OCI-LY3 (cell line): ENCODE data around the gene GAA.
A peak's percentile ranks its signal among the peaks of the same experiment; 100 is the strongest.

Experiments used
- H2AFZ ChIP-seq: fragments of 200-600, 300-600 bp; shearing (Covaris generic); 2 replicates; pipeline ENCODE4 v1.6.0; 2014; ENCODE audit warnings: antibody characterized with exemption, low read depth, low read length
- H3K27ac ChIP-seq: fragments of 200-600, 300-600 bp; sonication (generic); 2 replicates; pipeline ENCODE4 v1.5.1; 2014; ENCODE audit warnings: mild to moderate bottlenecking, low read length, moderate library complexity, mixed read lengths
- H3K27me3 ChIP-seq: fragments of 200-600, 300-600 bp; sonication (generic); 2 replicates; pipeline ENCODE4 v1.6.1; 2014; ENCODE audit warnings: low read depth, low read length, mixed read lengths
- H3K36me3 ChIP-seq: fragments of 200-600, 300-600 bp; sonication (generic); replicated peaks from 2 replicates; pipeline ENCODE3; 2014; ENCODE audit warnings: low read depth, low read length, mixed read lengths
- H3K4me1 ChIP-seq: fragments of 300-600, 200-600 bp; sonication (generic); 2 replicates; pipeline ENCODE4 v1.6.1; 2014; ENCODE audit warnings: low read length, mixed read lengths
- H3K4me2 ChIP-seq: fragments of 200-600, 300-600 bp; sonication (generic); 2 replicates; pipeline ENCODE4 v1.6.1; 2014; ENCODE audit warnings: low read length, mixed read lengths
- H3K4me3 ChIP-seq: fragments of 300-600, 200-600 bp; sonication (generic); 2 replicates; pipeline ENCODE4 v1.5.1; 2014; ENCODE audit warnings: antibody characterized with exemption, mild to moderate bottlenecking, low read length, moderate library complexity
- H3K79me2 ChIP-seq: fragments of 300-600, 200-600 bp; shearing (Covaris generic); 2 replicates; pipeline ENCODE4 v1.6.1; 2014; ENCODE audit warnings: mild to moderate bottlenecking, low read length, mixed read lengths
- H3K9ac ChIP-seq: fragments of 300-600, 200-600 bp; shearing (Covaris generic); 2 replicates; pipeline ENCODE4 v1.6.0; 2014; ENCODE audit warnings: mild to moderate bottlenecking, low read length, moderate library complexity
- H3K9me3 ChIP-seq: fragments of 200-600, 300-600 bp; shearing (Covaris generic); 2 replicates; pipeline ENCODE4 v1.6.1; 2014; ENCODE audit warnings: low read length, mixed read lengths; ENCODE audit not compliant: insufficient read depth
- H4K20me1 ChIP-seq: fragments of 200-600, 300-600 bp; sonication (generic); 2 replicates; pipeline ENCODE4 v1.6.1; 2016; ENCODE audit warnings: low read length, mixed read lengths; ENCODE audit not compliant: insufficient read depth
- EZH2phosphoT487 ChIP-seq: fragments of 200-600 bp; shearing (Covaris generic); IDR thresholded peaks from 2 replicates; pipeline ENCODE4 v1.6.1; 2018; ENCODE audit warnings: antibody characterized with exemption, mixed run types, low read depth
- TF ChIP-seq, protein P1 (sequence below): fragments of 200-600, 300-600 bp; sonication (generic); IDR thresholded peaks from 2 replicates; pipeline ENCODE4 v1.5.1; 2014; ENCODE audit warnings: antibody characterized with exemption, low read length, low read depth

GAA gene

DNA sequence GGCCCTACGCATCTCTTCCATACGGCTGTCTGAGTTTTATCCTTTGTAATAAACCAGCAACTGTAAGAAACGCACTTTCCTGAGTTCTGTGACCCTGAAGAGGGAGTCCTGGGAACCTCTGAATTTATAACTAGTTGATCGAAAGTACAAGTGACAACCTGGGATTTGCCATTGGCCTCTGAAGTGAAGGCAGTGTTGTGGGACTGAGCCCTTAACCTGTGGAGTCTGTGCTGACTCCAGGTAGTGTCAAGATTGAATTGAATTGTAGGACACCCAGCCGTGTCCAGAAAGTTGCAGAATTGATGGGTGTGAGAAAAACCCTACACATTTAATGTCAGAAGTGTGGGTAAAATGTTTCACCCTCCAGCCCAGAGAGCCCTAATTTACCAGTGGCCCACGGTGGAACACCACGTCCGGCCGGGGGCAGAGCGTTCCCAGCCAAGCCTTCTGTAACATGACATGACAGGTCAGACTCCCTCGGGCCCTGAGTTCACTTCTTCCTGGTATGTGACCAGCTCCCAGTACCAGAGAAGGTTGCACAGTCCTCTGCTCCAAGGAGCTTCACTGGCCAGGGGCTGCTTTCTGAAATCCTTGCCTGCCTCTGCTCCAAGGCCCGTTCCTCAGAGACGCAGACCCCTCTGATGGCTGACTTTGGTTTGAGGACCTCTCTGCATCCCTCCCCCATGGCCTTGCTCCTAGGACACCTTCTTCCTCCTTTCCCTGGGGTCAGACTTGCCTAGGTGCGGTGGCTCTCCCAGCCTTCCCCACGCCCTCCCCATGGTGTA, 1.5 kb downstream of the GAA start:
- H3K36me3 ChIP-seq, result no peaks in the 10 kb centered on the region
- TF ChIP-seq EZH2phosphoT487, result no peak
- TF ChIP-seq, protein P1, sequence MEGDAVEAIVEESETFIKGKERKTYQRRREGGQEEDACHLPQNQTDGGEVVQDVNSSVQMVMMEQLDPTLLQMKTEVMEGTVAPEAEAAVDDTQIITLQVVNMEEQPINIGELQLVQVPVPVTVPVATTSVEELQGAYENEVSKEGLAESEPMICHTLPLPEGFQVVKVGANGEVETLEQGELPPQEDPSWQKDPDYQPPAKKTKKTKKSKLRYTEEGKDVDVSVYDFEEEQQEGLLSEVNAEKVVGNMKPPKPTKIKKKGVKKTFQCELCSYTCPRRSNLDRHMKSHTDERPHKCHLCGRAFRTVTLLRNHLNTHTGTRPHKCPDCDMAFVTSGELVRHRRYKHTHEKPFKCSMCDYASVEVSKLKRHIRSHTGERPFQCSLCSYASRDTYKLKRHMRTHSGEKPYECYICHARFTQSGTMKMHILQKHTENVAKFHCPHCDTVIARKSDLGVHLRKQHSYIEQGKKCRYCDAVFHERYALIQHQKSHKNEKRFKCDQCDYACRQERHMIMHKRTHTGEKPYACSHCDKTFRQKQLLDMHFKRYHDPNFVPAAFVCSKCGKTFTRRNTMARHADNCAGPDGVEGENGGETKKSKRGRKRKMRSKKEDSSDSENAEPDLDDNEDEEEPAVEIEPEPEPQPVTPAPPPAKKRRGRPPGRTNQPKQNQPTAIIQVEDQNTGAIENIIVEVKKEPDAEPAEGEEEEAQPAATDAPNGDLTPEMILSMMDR, result no peak
- peak overlapping the region; percentile 90; the same call in 1 of the 2 replicates for H3K9ac ChIP-seq
- peak overlapping the region; percentile 95 for H3K4me2 ChIP-seq
- no peak overlapping the region for H3K27ac ChIP-seq
- H2AFZ ChIP-seq, result no peak overlapping the region
- no peaks in the 10 kb centered on the region for H3K9me3 ChIP-seq
- H3K4me1 ChIP-seq, result peaks cover 17% of the 10 kb centered on the region
- H3K4me3 ChIP-seq, result peak overlapping the region; percentile 96
- no peaks in the 10 kb centered on the region for H4K20me1 ChIP-seq
- H3K27me3 ChIP-seq, result no peaks in the 10 kb centered on the region
- peaks cover 11% of the 10 kb centered on the region for H3K79me2 ChIP-seq

DNA sequence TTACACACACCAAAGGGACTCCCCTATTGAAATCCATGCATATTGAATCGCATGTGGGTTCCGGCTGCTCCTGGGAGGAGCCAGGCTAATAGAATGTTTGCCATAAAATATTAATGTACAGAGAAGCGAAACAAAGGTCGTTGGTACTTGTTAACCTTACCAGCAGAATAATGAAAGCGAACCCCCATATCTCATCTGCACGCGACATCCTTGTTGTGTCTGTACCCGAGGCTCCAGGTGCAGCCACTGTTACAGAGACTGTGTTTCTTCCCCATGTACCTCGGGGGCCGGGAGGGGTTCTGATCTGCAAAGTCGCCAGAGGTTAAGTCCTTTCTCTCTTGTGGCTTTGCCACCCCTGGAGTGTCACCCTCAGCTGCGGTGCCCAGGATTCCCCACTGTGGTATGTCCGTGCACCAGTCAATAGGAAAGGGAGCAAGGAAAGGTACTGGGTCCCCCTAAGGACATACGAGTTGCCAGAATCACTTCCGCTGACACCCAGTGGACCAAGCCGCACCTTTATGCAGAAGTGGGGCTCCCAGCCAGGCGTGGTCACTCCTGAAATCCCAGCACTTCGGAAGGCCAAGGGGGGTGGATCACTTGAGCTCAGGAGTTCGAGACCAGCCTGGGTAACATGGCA, 2.2 kb downstream of the GAA start:
- Histone ChIP-seq H3K9me3 (no peaks in the 10 kb centered on the region), H3K9ac (no peak overlapping the region), H3K4me1 (peaks cover 17% of the 10 kb centered on the region), H3K27ac (no peak overlapping the region), H3K4me2 (no peak overlapping the region), H3K36me3 (no peaks in the 10 kb centered on the region), H3K4me3 (no peak overlapping the region), H2AFZ (no peak overlapping the region), H4K20me1 (no peaks in the 10 kb centered on the region), H3K27me3 (no peaks in the 10 kb centered on the region), H3K79me2 (peaks cover 11% of the 10 kb centered on the region)
- TF ChIP-seq, protein P1, result no peak
- TF ChIP-seq EZH2phosphoT487, result no peak

DNA sequence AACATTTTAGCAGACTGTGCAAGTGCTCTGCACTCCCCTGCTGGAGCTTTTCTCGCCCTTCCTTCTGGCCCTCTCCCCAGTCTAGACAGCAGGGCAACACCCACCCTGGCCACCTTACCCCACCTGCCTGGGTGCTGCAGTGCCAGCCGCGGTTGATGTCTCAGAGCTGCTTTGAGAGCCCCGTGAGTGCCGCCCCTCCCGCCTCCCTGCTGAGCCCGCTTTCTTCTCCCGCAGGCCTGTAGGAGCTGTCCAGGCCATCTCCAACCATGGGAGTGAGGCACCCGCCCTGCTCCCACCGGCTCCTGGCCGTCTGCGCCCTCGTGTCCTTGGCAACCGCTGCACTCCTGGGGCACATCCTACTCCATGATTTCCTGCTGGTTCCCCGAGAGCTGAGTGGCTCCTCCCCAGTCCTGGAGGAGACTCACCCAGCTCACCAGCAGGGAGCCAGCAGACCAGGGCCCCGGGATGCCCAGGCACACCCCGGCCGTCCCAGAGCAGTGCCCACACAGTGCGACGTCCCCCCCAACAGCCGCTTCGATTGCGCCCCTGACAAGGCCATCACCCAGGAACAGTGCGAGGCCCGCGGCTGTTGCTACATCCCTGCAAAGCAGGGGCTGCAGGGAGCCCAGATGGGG, 3.1 kb downstream of the GAA start:
- TF ChIP-seq EZH2phosphoT487, result no peak
- TF ChIP-seq, protein P1, result no peak
- Histone ChIP-seq H3K4me2 (no peak overlapping the region), H3K9me3 (no peaks in the 10 kb centered on the region), H3K4me1 (peaks cover 17% of the 10 kb centered on the region), H3K36me3 (no peaks in the 10 kb centered on the region), H3K27ac (no peak overlapping the region), H4K20me1 (no peaks in the 10 kb centered on the region), H3K9ac (no peak overlapping the region), H3K79me2 (peaks cover 11% of the 10 kb centered on the region), H3K27me3 (no peaks in the 10 kb centered on the region), H3K4me3 (no peak overlapping the region), H2AFZ (no peak overlapping the region)

DNA sequence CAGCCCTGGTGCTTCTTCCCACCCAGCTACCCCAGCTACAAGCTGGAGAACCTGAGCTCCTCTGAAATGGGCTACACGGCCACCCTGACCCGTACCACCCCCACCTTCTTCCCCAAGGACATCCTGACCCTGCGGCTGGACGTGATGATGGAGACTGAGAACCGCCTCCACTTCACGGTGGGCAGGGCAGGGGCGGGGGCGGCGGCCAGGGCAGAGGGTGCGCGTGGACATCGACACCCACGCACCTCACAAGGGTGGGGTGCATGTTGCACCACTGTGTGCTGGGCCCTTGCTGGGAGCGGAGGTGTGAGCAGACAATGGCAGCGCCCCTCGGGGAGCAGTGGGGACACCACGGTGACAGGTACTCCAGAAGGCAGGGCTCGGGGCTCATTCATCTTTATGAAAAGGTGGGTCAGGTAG, 3.6 kb downstream of the GAA start:
- peaks cover 16% of the 10 kb centered on the region for H3K4me1 ChIP-seq
- H3K79me2 ChIP-seq, result peaks cover 11% of the 10 kb centered on the region
- no peaks in the 10 kb centered on the region for H3K9me3 ChIP-seq
- no peak overlapping the region for H2AFZ ChIP-seq
- no peak overlapping the region for H3K9ac ChIP-seq
- no peak overlapping the region for H3K27ac ChIP-seq
- H4K20me1 ChIP-seq, result no peaks in the 10 kb centered on the region
- H3K36me3 ChIP-seq, result no peaks in the 10 kb centered on the region
- TF ChIP-seq EZH2phosphoT487, result no peak
- TF ChIP-seq, protein P1, result no peak
- no peaks in the 10 kb centered on the region for H3K27me3 ChIP-seq
- H3K4me3 ChIP-seq, result no peak overlapping the region
- no peak overlapping the region for H3K4me2 ChIP-seq
